Esophagus squamous epithelium (tissue), 5 donors: ENCODE results near the gene CHN2. TPM values are rescaled to one million over a fixed set of nuclear protein-coding genes. Genes with fewer than 3 reads are reported as not detected.

Experiments
- DNase-seq: peaks from one replicate; lab custom pipeline; 2025; lab: John Stamatoyannopoulos, UW
- H3K27ac ChIP-seq, 4 donors: fragments of 200-600 bp; sonication (generic); one replicate each; pipeline ENCODE4 v1.5.1; 2016 to 2019; ENCODE audit warnings: mild to moderate bottlenecking in 1 of 4
- H3K27me3 ChIP-seq, 4 donors: fragments of 200-600 bp; sonication (generic); 1 replicate in 3 of 4; 2 replicates in 1 of 4; pipeline versions ENCODE4 v1.5.1 to v1.6.0; 2017 to 2021; ENCODE audit warnings: antibody characterized with exemption in 1 of 4
- H3K36me3 ChIP-seq, 3 donors: fragments of 200-600 bp; sonication (generic); one replicate each; pipeline ENCODE4 v1.5.1; 2016 to 2019
- H3K4me1 ChIP-seq, 3 donors: fragments of 200-600 bp; sonication (generic); one replicate each; pipeline ENCODE4 v1.5.1; 2017 to 2019
- H3K4me3 ChIP-seq, 4 donors: fragments of 200-600 bp; sonication (generic); 1 replicate in 3 of 4; 2 replicates in 1 of 4; pipeline ENCODE4 v1.5.1; 2016 to 2019; ENCODE audit warnings: mild to moderate bottlenecking in 2 of 4, moderate library complexity in 1 of 4
- H3K9me3 ChIP-seq, 3 donors: fragments of 200-600 bp; sonication (generic); one replicate each; pipeline ENCODE4 v1.5.1; 2016 to 2019
- CTCF ChIP-seq, 6 experiments: fragments of 450-650 bp in 4 of 6; fragments of 200-600 bp in 2 of 6; sonication (generic) in 2 of 6; IDR thresholded peaks; one replicate each; pipeline ENCODE4 v1.5.1; 2016 to 2019; ENCODE audit warnings: antibody characterized with exemption in 6 of 6, mild to moderate bottlenecking in 4 of 6, moderate library complexity in 4 of 6
- POLR2A ChIP-seq, 4 donors: fragments of 450-650 bp; IDR thresholded peaks; one replicate each; pipeline ENCODE4 v1.6.1; 2017; ENCODE audit warnings: antibody characterized with exemption in 4 of 4, mild to moderate bottlenecking in 4 of 4, moderate library complexity in 3 of 4
- WGBS, 2 donors: methylation state at CpG; one replicate each; pipeline ENCODE4 v1.1.5; 2018; 5-methylcytosine and 5-hydroxymethylcytosine counted together
- intact Hi-C: fragments of 100-400 bp; cut with DNase I; formaldehyde crosslinking; loops from one replicate; pipeline ENCODE4 v1.15.0; 2022
- total RNA-seq, 4 donors: library from RNA; depleted of rRNA; stranded (reverse); fragments of >200 nt; gene quantifications; one replicate each; pipeline ENCODE4 v1.1.0, GENCODE V29; 2016
- donor health status: DM: yes; HTN: yes; CAD: no.

Gene CHN2
- total RNA-seq, 4 donors from 2014 or later = 0.08 to 8.6 (median 1.7) TPM

DNA sequence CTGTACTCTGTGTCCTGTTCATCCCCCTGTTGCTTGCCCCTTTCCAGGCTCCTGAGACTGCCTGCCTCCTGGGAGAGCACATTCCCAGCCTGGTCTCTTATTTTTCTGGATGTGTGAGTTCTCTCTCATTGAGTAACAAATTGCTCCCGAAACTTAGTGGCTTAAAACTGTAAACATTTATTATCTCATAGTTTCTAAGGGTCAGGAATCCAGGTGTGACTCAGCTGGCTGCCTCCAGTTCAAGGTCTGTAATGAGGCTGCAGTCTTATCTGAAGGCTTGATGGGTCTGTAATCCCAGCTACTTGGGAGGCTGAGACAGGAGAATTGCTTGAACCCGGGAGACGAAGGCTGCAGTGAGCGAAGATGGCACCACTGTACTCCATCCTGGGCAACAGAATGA is 315.5 kb downstream of the CHN2 start:
- no peak for DNase-seq
- intact Hi-C loops = no loop called here

DNA sequence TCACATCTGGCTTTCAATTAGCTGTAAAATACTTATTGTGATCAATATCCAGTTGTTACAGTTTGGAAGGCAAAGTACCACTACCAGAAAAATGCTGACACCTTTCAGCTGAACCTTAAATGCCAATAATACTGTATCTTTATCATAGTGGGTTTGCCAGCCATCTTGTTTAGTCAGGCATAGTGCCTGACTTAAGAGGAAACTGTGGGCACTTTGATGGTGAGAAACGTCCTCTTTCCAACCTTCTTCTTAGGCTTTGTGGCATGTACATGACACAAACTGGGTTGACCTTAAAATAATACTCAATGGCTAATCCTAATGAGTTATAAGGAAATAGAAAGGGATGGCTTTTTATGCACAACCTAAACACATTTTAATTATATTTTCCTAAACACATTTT is 316.8 kb downstream of the CHN2 start:
- Histone ChIP-seq H3K9me3 (no peaks in the 10 kb centered on the region), H3K4me3 (no peak overlapping the region), H3K27me3 (no peaks in the 10 kb centered on the region), H3K36me3 (peaks cover 0 to 6% (median 0%) of the 10 kb centered on the region in 3 donors), H3K27ac (no peak overlapping the region), H3K4me1 (peaks cover 0 to 3% (median 0%) of the 10 kb centered on the region in 3 donors)
- intact Hi-C loops = no loop called here
- TF ChIP-seq POLR2A (IDR thresholded peaks at IDR 0.05) = no peak
- TF ChIP-seq CTCF (IDR thresholded peaks at IDR 0.05) = no peak
- DNase-seq = no peak
- 22 to 39% methylated on average over 1 of the region's 1 CpG for WGBS, 2 donors

More for the DNA sequence above, 315.5 kb downstream of the CHN2 start:
- no peak overlapping the region for H3K4me3 ChIP-seq
- no peaks in the 10 kb centered on the region for H3K4me1 ChIP-seq
- H3K27me3 ChIP-seq = no peaks in the 10 kb centered on the region
- no peak overlapping the region for H3K27ac ChIP-seq
- TF ChIP-seq CTCF (IDR thresholded peaks at IDR 0.05) (no peak), POLR2A (IDR thresholded peaks at IDR 0.05) (no peak)
- peaks cover 0 to 12% (median 0%) of the 10 kb centered on the region in 3 donors for H3K36me3 ChIP-seq
- WGBS, 2 donors = 96 to 100% methylated on average over 3 to 4 of the region's 4 CpGs
- H3K9me3 ChIP-seq = no peaks in the 10 kb centered on the region

DNA sequence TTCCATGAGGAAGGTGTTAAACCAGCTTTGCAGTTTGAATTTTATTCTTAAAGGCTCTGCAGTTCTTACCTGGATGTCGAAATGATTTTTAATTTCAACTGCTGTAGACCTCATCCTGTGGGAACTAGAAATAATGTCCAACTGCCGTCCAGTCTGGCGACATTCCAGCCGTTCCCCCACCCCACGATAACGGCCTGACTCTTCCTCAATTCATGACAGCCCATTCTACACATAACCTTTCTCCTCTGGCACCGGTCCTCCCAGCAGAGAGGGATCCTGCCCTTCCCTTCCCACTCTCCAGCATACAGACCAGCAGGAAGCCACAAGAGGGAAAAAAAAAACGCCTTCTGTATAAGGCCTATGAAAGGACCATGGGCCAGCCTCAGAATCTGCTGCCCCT is 317.3 kb downstream of the CHN2 start:
- 51 to 57% methylated on average over 8 of the region's 8 CpGs for WGBS, 2 donors
- peaks cover 0 to 6% (median 0%) of the 10 kb centered on the region in 3 donors for H3K36me3 ChIP-seq
- DNase-seq = no peak
- no peaks in the 10 kb centered on the region for H3K9me3 ChIP-seq
- intact Hi-C loops = no loop called here
- no peak overlapping the region for H3K27ac ChIP-seq
- no peaks in the 10 kb centered on the region for H3K27me3 ChIP-seq
- TF ChIP-seq CTCF (IDR thresholded peaks at IDR 0.05) (no peak), POLR2A (IDR thresholded peaks at IDR 0.05) (no peak)
- H3K4me1 ChIP-seq = peaks cover 0 to 7% (median 0%) of the 10 kb centered on the region in 3 donors
- H3K4me3 ChIP-seq = no peak overlapping the region

DNA sequence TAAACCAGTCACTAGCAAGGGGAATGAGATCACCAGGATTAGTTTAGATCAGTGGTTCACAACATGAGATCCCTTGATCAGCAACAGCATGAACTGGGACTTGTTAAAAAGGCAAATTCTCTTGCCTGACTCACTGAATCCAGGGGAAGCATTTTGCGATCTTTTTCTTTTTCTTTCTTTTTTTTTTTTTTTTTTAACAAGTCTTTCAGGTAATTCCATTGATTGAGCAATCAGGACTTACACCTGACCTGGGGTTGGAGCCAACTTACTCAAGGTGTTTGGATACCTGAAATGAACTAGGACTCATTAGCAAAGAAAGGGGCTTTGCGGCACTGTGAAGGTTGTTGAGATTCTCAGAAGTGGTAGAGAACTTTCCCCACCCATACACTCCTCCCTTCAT is 321.9 kb downstream of the CHN2 start:
- H3K4me1 ChIP-seq = peaks cover 0 to 7% (median 0%) of the 10 kb centered on the region in 3 donors
- H3K27ac ChIP-seq = no peak overlapping the region
- H3K9me3 ChIP-seq = no peaks in the 10 kb centered on the region
- intact Hi-C loops = no loop called here
- DNase-seq = no peak
- no peak overlapping the region for H3K4me3 ChIP-seq
- H3K27me3 ChIP-seq = no peaks in the 10 kb centered on the region
- no peak for TF ChIP-seq CTCF (IDR thresholded peaks at IDR 0.05)
- no peak for TF ChIP-seq POLR2A (IDR thresholded peaks at IDR 0.05)
- no peaks in the 10 kb centered on the region for H3K36me3 ChIP-seq
- WGBS, 2 donors = 60 to 69% methylated on average over 2 of the region's 2 CpGs

- no peak for DNase-seq
- H3K27ac ChIP-seq = no peak overlapping the region
- WGBS, 2 donors = 40 to 64% methylated on average over 1 of the region's 1 CpG
- H3K4me3 ChIP-seq = no peak overlapping the region
- TF ChIP-seq POLR2A (IDR thresholded peaks at IDR 0.05) = no peak
- TF ChIP-seq CTCF (IDR thresholded peaks at IDR 0.05) = no peak
- no peaks in the 10 kb centered on the region for H3K36me3 ChIP-seq
- no peaks in the 10 kb centered on the region for H3K27me3 ChIP-seq
- H3K9me3 ChIP-seq = peaks cover 0 to 5% (median 0%) of the 10 kb centered on the region in 3 donors
- intact Hi-C loops = no loop called here
- H3K4me1 ChIP-seq = peaks cover 0 to 7% (median 0%) of the 10 kb centered on the region in 3 donors
Measured at GRCh38 chr7:29518616-29519015, 324.0 kb downstream of the CHN2 start.
